HEK293T (cell line): ENCODE results near the gene COBLL1.
"Not testable (repeated sequence)": the region's sequence is repeated elsewhere in the genome, so short reads cannot be mapped to it uniquely, and the experiment has no call there.

ENCODE experiments used
- CTCF ChIA-PET: fragments of 350-600 bp; formaldehyde crosslinking; extraction: SDS; loops from one replicate; lab custom pipeline; 2021; ENCODE audit warnings: antibody characterized with exemption, inconsistent platforms; lab: Yijun Ruan, JAX
- POLR2A ChIA-PET: fragments of 350-600 bp; formaldehyde crosslinking; extraction: SDS; loops from one replicate; lab custom pipeline; 2020; ENCODE audit warnings: antibody characterized with exemption, inconsistent platforms; lab: Yijun Ruan, JAX
- DNase-seq: peaks from one replicate; pipeline ENCODE4 v3.0.0; 2012; ENCODE audit warnings: mixed read lengths; ENCODE audit errors: extremely low spot score
- ARNT ChIP-seq: fragments of 450-650 bp; IDR thresholded peaks from 2 replicates; pipeline ENCODE4 v1.6.1; 2017; ENCODE audit warnings: mild to moderate bottlenecking
- BHLHE40 ChIP-seq: fragments of 450-650 bp; IDR thresholded peaks from 2 replicates; pipeline ENCODE4 v1.6.1; 2016; ENCODE audit warnings: mild to moderate bottlenecking, moderate library complexity, borderline replicate concordance
- CTBP1 ChIP-seq: fragments of 450-650 bp; IDR thresholded peaks from 2 replicates; pipeline ENCODE4 v1.6.1; 2016; ENCODE audit warnings: borderline replicate concordance
- ELF4 ChIP-seq: fragments of 450-650 bp; IDR thresholded peaks from 2 replicates; pipeline ENCODE4 v1.6.1; 2017; ENCODE audit warnings: antibody characterized with exemption
- FOXA1 ChIP-seq: fragments of 450-650 bp; IDR thresholded peaks from 2 replicates; pipeline ENCODE4 v1.6.1; 2016; ENCODE audit warnings: mild to moderate bottlenecking
- FOXK2 ChIP-seq: fragments of 450-650 bp; IDR thresholded peaks from 2 replicates; pipeline ENCODE4 v1.6.1; 2016; ENCODE audit warnings: mild to moderate bottlenecking
- FOXM1 ChIP-seq: fragments of 450-650 bp; IDR thresholded peaks from 2 replicates; pipeline ENCODE4 v1.6.1; 2017; ENCODE audit warnings: mild to moderate bottlenecking, borderline replicate concordance
- HDGF ChIP-seq: fragments of 450-650 bp; IDR thresholded peaks from 2 replicates; pipeline ENCODE4 v1.6.1; 2017; ENCODE audit warnings: antibody characterized with exemption, borderline replicate concordance
- L3MBTL2 ChIP-seq: fragments of 450-650 bp; conservative IDR thresholded peaks from 2 replicates; pipeline ENCODE4 v1.6.1; 2016; ENCODE audit warnings: mild to moderate bottlenecking
- LEF1 ChIP-seq: fragments of 450-650 bp; IDR thresholded peaks from 2 replicates; pipeline ENCODE4 v1.6.1; 2017; ENCODE audit warnings: mild to moderate bottlenecking, borderline replicate concordance
- NFRKB ChIP-seq: fragments of 450-650 bp; IDR thresholded peaks from 2 replicates; pipeline ENCODE4 v1.6.1; 2016; ENCODE audit warnings: mild to moderate bottlenecking, moderate library complexity
- PKNOX1 ChIP-seq: fragments of 450-650 bp; IDR thresholded peaks from 2 replicates; pipeline ENCODE4 v1.6.1; 2016
- SP1 ChIP-seq: fragments of 450-650 bp; IDR thresholded peaks from 2 replicates; pipeline ENCODE4 v1.6.1; 2017
- SUZ12 ChIP-seq: fragments of 450-650 bp; IDR thresholded peaks from 2 replicates; pipeline ENCODE4 v1.6.1; 2016; ENCODE audit warnings: mild to moderate bottlenecking
- TARDBP ChIP-seq: fragments of 450-650 bp; IDR thresholded peaks from 2 replicates; pipeline ENCODE4 v1.6.1; 2016
- ZNF384 ChIP-seq: fragments of 450-650 bp; IDR thresholded peaks from 2 replicates; pipeline ENCODE4 v1.6.1; 2016

The COBLL1 gene

GRCh38 chr2:164871404-164871803 is 29.8 kb upstream of the COBLL1 start:
- no peak for TF ChIP-seq FOXK2
- no peak for TF ChIP-seq ZNF384
- ChIA-PET POLR2A (no interaction called here), CTCF (no interaction called here)
- DNase-seq: no peak

- TF ChIP-seq HDGF (no peak), FOXA1 (no peak), ZNF384 (no peak), ARNT (no peak), TARDBP (no peak), NFRKB (no peak), SUZ12 (no peak), L3MBTL2 (no peak), CTBP1 (no peak), PKNOX1 (no peak), ELF4 (no peak)
- ChIA-PET POLR2A (no interaction called here), CTCF (no interaction called here)
- no peak for DNase-seq
Observed at GRCh38 chr2:164869420-164869772, 27.8 kb upstream of the COBLL1 start.

GRCh38 chr2:164868563-164869419 is 27.2 kb upstream of the COBLL1 start:
- no peak for DNase-seq
- CTCF ChIA-PET: no interaction called here

GRCh38 chr2:164867779-164868397 is 26.3 kb upstream of the COBLL1 start:
- POLR2A ChIA-PET: no interaction called here
- CTCF ChIA-PET: interaction anchor here (0.7 kb wide), 1 partner anchor 137 kb away, joined by 3 read pairs; no protein-coding TSS in a partner anchor
- no peak for TF ChIP-seq ARNT
- TF ChIP-seq ELF4: no peak
- no peak for TF ChIP-seq HDGF
- no peak for TF ChIP-seq FOXK2
- TF ChIP-seq PKNOX1: no peak
- no peak for TF ChIP-seq LEF1
- no peak for TF ChIP-seq SUZ12
- TF ChIP-seq BHLHE40: no peak
- no peak for TF ChIP-seq FOXM1
- TF ChIP-seq L3MBTL2: no peak
- TF ChIP-seq ZNF384: no peak
- no peak for TF ChIP-seq TARDBP
- TF ChIP-seq NFRKB: no peak
- TF ChIP-seq SP1: no peak
- no peak for TF ChIP-seq FOXA1
- TF ChIP-seq CTBP1: no peak
- no peak for DNase-seq

More at GRCh38 chr2:164868563-164869419, 27.2 kb upstream of the COBLL1 start:
- TF ChIP-seq PKNOX1 (no peak), NFRKB (no peak), ZNF384 (no peak), FOXA1 (no peak), TARDBP (no peak), FOXK2 (no peak), LEF1 (no peak), ELF4 (no peak), BHLHE40 (no peak), HDGF (no peak), L3MBTL2 (no peak), CTBP1 (no peak), SP1 (no peak), FOXM1 (no peak), ARNT (no peak), SUZ12 (no peak)
- POLR2A ChIA-PET: no interaction called here

GRCh38 chr2:164866381-164866780 is 24.8 kb upstream of the COBLL1 start:
- CTCF ChIA-PET, POLR2A ChIA-PET, DNase-seq: not testable (repeated sequence)

- CTCF ChIA-PET: no interaction called here
Observed at GRCh38 chr2:164860694-164861042, 19.0 kb upstream of the COBLL1 start.

GRCh38 chr2:164859906-164860693 is 18.5 kb upstream of the COBLL1 start:
- not testable (repeated sequence) for DNase-seq

More at GRCh38 chr2:164860694-164861042, 19.0 kb upstream of the COBLL1 start:
- TF ChIP-seq FOXA1: no peak
- TF ChIP-seq FOXK2: no peak
- TF ChIP-seq BHLHE40: no peak
- no peak for TF ChIP-seq HDGF
- no peak for TF ChIP-seq ELF4
- no peak for TF ChIP-seq LEF1
- no peak for TF ChIP-seq SUZ12
- TF ChIP-seq ZNF384: no peak
- TF ChIP-seq CTBP1: no peak
- TF ChIP-seq NFRKB: no peak
- no peak for TF ChIP-seq SP1
- TF ChIP-seq L3MBTL2: no peak
- no peak for TF ChIP-seq PKNOX1
- TF ChIP-seq FOXM1: no peak
- TF ChIP-seq TARDBP: no peak
- no peak for TF ChIP-seq ARNT
- DNase-seq: no peak
- POLR2A ChIA-PET: interaction anchor here (1.5 kb wide), 1 partner anchor 19 kb away, joined by 4 read pairs; the partner anchor contains the start of gene COBLL1

More at GRCh38 chr2:164859906-164860693, 18.5 kb upstream of the COBLL1 start:
- ChIA-PET CTCF (interaction anchor here (1.0 kb wide), 1 partner anchor 18 kb away, joined by 4 read pairs; the partner anchor contains the start of gene COBLL1), POLR2A (interaction anchor here (1.5 kb wide), 1 partner anchor 19 kb away, joined by 4 read pairs; the partner anchor contains the start of gene COBLL1)
